Ramos (cell line): ENCODE measurements around the gene IGLL1.

Source experiments
- in situ Hi-C: fragments of 300-500 bp; cut with MboI; formaldehyde crosslinking; loops from one replicate; pipeline ENCODE4 v1.14.3; 2022; ENCODE audit warnings: low sequenced_read_pairs; ENCODE audit not compliant: unreplicated experiment

The IGLL1 gene

DNA sequence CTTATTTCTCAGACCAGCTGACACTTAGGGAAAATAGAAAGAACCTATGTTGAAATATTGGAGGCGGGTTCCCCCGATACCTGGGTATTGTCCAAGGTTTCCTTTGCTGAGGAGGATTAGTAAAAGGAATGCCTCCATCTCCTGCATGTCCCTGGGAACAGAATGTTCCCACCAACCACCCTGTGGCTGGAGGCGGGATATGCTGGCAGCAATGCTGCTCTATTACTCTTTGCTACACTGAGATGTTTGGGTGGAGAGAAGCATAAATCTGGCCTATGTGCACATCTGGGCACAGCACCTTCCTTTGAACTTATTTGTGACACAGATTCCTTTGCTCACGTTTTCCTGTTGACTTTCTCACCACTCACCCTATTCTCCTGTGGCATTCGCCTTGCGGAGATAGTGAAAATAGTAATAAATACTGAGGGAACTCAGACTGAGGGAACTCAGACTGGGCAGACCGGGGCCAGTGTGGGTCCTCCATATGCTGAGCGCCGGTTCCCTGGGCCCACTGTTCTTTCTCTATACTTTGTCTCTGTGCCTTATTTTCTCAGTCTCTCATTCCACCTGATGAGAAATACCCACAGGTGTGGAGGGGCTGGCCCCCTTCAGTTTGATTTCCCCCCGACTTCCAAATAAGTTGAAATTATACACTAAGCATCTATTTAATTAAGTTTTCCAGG is 32.1 kb downstream of the IGLL1 start:
- in situ Hi-C loops: loop anchor here (10.0 to 25.0 kb wide), 5 partner anchors 47 to 386 kb away; partner anchors contain the start of genes C22orf15, CHCHD10 and SLC2A11

DNA sequence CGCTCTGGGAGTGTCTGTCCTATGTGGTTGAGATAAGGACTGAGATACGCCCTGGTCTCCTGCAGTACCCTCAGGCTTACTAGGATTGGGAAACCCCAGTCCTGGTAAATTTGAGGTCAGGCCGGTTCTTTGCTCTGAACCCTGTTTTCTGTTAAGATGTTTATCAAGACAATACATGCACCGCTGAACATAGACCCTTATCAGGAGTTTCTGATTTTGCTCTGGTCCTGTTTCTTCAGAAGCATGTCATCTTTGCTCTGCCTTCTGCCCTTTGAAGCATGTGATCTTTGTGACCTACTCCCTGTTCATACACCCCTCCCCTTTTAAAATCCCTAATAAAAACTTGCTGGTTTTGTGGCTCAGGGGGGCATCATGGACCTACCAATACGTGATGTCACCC is 32.7 kb downstream of the IGLL1 start:
- in situ Hi-C loops: loop anchor here (10.0 to 25.0 kb wide), 5 partner anchors 47 to 385 kb away; partner anchors contain the start of genes C22orf15, CHCHD10 and SLC2A11

DNA sequence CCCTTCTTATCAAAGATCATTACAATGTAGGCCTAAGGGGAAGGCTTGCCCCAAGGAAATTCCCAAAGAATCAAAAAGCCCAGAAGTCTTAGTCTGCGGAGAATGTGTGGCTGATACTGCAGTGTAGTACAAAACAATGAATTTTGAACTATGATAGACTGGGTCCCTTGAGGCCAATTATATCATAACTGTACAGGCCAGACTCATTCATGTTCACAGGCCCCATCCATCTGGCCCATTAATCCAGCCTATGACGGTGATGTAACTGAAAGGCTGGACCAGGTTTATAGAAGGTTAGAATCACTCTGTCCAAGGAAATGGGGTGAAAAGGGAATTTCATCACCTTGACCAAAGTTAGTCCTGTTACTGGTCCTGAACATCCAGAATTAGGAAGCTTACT is 35.2 kb downstream of the IGLL1 start:
- in situ Hi-C loops: loop anchor here (10.0 to 25.0 kb wide), 5 partner anchors 50 to 383 kb away; partner anchors contain the start of genes C22orf15, CHCHD10 and SLC2A11

DNA sequence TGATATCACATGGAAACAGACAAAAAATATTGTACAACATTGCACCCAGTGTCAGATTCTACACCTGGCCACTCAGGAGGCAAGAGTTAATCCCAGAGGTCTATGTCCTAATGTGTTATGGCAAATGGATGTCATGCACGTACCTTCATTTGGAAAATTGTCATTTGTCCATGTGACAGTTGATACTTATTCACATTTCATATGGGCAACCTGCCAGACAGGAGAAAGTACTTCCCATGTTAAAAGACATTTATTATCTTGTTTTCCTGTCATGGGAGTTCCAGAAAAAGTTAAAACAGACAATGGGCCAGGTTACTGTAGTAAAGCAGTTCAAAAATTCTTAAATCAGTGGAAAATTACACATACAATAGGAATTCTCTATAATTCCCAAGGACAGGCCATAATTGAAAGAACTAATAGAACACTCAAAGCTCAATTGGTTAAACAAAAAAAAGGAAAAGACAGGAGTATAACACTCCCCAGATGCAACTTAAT is 36.5 kb downstream of the IGLL1 start:
- in situ Hi-C loops: loop anchor here (10.0 to 25.0 kb wide), 5 partner anchors 51 to 381 kb away; partner anchors contain the start of genes C22orf15, CHCHD10 and SLC2A11

DNA sequence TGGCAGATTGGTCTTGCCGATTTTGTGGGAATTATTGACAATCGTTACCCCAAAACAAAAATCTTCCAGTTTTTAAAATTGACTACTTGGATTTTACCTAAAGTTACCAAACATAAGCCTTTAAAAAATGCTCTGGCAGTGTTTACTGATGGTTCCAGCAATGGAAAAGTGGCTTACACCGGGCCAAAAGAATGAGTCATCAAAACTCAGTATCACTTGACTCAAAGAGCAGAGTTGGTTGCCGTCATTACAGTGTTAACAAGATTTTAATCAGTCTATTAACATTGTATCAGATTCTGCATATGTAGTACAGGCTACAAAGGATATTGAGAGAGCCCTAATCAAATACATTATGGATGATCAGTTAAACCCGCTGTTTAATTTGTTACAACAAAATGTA is 37.2 kb downstream of the IGLL1 start:
- in situ Hi-C loops: loop anchor here (10.0 to 25.0 kb wide), 5 partner anchors 52 to 381 kb away; partner anchors contain the start of genes C22orf15, CHCHD10 and SLC2A11

DNA sequence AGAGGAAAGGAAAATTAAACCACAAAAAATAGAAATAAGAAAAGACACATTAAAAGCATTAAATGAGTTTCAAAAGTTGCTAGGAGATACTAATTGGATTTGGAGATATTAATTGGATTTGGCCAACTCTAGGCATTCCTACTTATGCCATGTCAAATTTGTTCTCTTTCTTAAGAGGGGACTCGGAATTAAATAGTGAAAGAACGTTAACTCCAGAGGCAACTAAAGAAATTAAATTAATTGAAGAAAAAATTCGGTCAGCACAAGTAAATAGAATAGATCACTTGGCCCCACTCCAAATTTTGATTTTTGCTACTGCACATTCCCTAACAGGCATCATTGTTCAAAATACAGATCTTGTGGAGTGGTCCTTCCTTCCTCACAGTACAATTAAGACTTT is 37.7 kb downstream of the IGLL1 start:
- in situ Hi-C loops: loop anchor here (10.0 to 25.0 kb wide), 5 partner anchors 52 to 380 kb away; partner anchors contain the start of genes C22orf15, CHCHD10 and SLC2A11

DNA sequence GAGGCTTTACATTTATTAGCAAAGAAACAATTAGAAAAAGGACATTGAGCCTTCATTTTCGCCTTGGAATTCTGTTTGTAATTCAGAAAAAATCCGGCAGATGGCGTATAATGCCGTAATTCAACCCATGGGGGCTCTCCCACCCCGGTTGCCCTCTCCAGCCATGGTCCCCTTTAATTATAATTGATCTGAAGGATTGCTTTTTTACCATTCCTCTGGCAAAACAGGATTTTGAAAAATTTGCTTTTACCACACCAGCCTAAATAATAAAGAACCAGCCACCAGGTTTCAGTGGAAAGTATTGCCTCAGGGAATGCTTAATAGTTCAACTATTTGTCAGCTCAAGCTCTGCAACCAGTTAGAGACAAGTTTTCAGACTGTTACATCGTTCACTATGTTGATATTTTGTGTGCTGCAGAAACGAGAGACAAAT is 38.2 kb downstream of the IGLL1 start:
- in situ Hi-C loops: loop anchor here (10.0 to 25.0 kb wide), 5 partner anchors 53 to 380 kb away; partner anchors contain the start of genes C22orf15, CHCHD10 and SLC2A11

DNA sequence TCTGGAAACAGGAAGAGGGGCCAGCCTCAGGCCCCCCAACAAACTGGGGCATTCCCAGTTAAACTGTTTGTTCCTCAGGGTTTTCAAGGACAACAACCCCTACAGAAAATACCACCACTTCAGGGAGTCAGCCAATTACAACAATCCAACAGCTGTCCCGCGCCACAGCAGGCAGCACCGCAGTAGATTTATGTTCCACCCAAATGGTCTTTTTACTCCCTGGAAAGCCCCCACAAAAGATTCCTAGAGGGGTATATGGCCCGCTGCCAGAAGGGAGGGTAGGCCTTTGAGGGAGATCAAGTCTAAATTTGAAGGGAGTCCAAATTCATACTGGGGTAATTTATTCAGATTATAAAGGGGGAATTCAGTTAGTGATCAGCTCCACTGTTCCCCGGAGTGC is 39.3 kb downstream of the IGLL1 start:
- in situ Hi-C loops: loop anchor here (10.0 to 25.0 kb wide), 5 partner anchors 54 to 379 kb away; partner anchors contain the start of genes C22orf15, CHCHD10 and SLC2A11

DNA sequence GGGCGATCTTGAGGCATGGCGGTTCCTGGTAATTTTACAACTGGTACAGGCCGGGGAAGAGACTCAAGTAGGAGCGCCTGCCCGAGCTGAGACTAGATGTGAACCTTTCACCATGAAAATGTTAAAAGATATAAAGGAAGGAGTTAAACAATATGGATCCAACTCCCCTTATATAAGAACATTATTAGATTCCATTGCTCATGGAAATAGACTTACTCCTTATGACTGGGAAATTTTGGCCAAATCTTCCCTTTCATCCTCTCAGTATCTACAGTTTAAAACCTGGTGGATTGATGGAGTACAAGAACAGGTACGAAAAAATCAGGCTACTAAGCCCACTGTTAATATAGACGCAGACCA is 40.3 kb downstream of the IGLL1 start:
- in situ Hi-C loops: loop anchor here (10.0 to 25.0 kb wide), 6 partner anchors 55 to 378 kb away; partner anchors contain the start of genes C22orf15, CHCHD10 and SLC2A11

DNA sequence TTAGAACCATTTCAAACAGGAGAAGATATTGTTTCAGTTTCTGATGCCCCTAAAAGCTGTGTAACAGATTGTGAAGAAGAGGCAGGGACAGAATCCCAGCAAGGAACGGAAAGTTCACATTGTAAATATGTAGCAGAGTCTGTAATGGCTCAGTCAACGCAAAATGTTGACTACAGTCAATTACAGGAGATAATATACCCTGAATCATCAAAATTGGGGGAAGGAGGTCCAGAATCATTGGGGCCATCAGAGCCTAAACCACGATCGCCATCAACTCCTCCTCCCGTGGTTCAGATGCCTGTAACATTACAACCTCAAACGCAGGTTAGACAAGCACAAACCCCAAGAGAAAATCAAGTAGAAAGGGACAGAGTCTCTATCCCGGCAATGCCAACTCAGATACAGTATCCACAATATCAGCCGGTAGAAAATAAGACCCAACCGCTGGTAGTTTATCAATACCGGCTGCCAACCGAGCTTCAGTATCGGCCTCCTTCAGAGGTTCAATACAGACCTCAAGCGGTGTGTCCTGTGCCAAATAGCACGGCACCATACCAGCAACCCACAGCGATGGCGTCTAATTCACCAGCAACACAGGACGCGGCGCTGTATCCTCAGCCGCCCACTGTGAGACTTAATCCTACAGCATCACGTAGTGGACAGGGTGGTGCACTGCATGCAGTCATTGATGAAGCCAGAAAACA is 40.8 kb downstream of the IGLL1 start:
- in situ Hi-C loops: loop anchor here (10.0 to 25.0 kb wide), 3 partner anchors 124 to 377 kb away; no protein-coding TSS in a partner anchor

DNA sequence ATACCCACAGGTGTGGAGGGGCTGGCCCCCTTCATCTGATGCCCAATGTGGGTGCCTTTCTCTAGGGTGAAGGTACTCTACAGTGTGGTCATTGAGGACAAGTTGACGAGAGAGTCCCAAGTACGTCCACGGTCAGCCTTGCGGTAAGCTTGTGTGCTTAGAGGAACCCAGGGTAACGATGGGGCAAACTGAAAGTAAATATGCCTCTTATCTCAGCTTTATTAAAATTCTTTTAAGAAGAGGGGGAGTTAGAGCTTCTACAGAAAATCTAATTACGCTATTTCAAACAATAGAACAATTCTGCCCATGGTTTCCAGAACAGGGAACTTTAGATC is 41.4 kb downstream of the IGLL1 start:
- in situ Hi-C loops: loop anchor here (10.0 to 25.0 kb wide), 3 partner anchors 124 to 376 kb away; no protein-coding TSS in a partner anchor

DNA sequence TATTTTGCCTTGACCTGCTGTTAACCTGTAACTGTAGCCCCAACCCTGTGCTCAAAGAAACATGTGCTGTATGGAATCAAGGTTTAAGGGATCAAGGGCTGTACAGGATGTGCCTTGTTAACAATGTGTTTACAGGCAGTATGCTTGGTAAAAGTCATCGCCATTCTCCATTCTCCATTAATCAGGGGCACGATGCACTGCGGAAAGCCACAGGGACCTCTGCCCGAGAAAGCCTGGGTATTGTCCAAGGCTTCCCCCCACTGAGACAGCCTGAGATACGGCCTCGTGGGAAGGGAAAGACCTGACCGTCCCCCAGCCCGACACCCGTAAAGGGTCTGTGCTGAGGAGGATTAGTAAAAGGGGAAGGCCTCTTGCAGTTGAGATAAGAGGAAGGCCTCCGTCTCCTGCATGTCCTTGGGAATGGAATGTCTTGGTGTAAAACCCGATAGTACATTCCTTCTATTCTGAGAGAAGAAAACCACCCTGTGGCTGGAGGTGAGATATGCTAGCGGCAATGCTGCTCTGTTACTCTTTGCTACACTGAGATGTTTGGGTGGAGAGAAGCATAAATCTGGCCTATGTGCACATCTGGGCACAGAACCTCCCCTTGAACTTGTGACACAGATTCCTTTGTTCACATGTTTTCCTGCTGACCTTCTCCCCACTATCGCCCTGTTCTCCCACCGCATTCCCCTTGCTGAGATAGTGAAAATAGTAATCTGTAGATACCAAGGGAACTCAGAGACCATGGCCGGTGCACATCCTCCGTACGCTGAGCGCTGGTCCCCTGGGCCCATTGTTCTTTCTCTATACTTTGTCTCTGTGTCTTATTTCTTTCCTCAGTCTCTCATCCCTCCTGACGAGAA is 42.0 kb downstream of the IGLL1 start:
- in situ Hi-C loops: loop anchor here (10.0 to 25.0 kb wide), 3 partner anchors 123 to 376 kb away; no protein-coding TSS in a partner anchor

DNA sequence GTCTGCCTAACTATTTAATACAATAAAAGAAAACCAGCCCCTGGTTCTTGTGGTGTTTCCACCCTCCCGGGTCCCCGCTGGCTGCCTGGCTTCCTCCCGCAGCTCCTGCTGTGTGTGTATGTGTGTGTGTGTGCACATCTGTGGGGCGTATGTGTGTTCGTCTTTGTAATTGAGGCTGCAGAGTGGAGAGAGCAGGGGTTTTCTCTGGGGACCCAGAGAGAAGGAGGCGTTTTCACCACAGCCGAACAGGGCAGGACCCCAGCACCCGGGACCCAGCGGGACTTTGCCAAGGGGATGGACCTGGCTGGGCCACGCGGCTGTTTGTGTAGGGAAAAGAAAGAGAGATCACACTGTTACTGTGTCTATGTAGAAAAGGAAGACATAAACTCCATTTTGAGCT is 42.7 kb downstream of the IGLL1 start:
- in situ Hi-C loops: loop anchor here (10.0 to 25.0 kb wide), 3 partner anchors 123 to 375 kb away; no protein-coding TSS in a partner anchor

DNA sequence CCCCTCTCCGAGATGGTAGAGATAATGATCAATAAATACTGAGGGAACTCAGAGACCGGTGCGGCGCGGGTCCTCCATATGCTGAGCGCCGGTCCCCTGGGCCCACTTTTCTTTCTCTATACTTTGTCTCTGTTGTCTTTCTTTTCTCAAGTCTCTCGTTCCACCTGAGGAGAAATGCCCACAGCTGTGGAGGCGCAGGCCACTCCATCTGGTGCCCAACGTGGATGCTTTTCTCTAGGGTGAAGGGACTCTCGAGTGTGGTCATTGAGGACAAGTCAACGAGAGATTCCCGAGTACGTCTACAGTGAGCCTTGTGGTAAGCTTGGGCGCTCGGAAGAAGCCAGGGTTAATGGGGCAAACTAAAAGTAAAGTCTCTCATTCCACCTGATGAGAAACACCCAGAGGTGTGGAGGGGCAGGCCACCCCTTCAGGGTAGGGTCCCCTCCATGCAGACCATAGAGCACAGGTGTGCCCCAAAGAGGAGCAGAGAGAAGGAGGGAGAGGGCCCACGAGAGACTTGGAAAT is 43.2 kb downstream of the IGLL1 start:
- in situ Hi-C loops: loop anchor here (10.0 to 25.0 kb wide), 3 partner anchors 122 to 375 kb away; no protein-coding TSS in a partner anchor

DNA sequence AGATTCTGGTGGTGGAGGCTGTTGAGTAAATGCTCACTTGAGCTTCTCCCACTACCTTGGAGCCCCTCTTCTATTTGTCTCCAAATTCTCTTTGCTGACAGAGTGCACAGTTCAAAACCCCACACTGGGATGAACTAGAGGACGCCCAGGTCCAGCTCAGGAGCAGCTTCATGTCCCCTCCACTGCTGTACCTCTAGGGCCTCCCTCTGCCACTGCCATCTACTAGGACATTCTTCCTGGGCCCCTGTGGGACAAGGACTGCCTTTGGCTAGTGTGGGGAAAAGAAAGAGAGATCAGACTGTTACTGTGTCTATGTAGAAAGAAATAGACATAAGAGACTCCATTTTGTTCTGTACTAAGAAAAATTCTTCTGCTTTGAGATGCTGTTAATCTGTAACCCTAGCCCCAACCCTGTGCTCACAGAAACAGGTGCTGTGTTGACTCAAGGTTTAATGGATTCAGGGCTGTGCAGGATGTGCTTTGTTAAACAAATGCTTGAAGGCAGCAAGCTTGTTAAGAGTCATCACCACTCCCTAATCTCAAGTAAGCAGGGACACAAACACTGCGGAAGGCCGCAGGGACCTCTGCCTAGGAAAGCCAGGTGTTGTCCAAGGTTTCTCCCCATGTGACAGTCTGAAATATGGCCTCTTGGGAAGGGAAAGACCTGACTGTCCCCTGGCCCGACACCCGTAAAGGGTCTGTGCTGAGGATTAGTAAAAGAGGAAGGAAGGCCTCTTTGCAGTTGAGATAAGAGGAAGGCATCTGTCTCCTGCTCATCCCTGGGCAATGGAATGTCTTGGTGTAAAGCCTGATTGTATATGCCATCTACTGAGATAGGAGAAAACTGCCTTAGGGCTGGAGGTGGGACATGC is 44.1 kb downstream of the IGLL1 start:
- in situ Hi-C loops: loop anchor here (10.0 to 25.0 kb wide), 3 partner anchors 121 to 374 kb away; no protein-coding TSS in a partner anchor

DNA sequence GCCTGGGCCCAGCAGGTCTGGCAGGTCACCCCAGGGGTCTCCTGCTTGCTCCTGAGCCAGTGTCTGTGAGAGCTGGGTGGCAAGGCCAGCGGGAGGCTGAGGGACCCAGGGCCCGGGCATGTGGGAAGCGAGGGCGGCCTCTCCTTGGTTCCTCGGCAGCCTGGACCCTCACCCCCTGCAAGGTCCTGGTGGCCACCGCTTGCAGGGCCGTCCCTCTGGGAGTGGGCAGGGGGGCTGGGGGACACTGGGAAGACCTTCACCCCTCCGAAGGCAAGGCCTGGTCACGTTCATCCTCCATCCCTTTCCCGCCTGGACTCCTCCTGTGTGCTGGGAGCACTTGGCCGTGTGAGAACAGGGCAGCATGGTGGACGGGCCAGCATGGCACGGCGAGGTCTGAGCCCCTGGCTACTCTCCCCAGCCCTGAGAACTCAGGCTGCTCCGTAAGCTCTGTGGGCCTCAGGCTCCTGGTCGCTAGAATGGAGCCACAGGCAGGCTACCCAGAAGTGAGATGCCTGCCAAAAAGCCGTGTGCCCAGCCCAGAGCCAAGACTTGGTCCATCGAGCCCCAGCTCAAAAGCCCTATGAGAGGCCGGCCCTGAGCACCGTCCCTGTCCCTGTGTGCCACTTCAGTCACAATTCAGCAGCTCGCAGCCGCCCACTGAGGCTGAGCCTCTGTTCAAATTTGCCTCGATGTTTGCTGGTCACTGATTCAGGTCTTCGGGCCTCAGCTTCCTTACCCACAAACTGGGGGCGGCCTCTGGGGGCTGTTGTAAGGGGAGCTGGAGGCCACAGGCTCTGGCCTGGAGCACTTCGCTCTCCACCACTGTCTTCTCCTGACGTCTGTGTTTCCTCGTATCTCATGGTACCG is 45.0 kb downstream of the IGLL1 start:
- in situ Hi-C loops: loop anchor here (10.0 to 25.0 kb wide), 3 partner anchors 120 to 373 kb away; no protein-coding TSS in a partner anchor

DNA sequence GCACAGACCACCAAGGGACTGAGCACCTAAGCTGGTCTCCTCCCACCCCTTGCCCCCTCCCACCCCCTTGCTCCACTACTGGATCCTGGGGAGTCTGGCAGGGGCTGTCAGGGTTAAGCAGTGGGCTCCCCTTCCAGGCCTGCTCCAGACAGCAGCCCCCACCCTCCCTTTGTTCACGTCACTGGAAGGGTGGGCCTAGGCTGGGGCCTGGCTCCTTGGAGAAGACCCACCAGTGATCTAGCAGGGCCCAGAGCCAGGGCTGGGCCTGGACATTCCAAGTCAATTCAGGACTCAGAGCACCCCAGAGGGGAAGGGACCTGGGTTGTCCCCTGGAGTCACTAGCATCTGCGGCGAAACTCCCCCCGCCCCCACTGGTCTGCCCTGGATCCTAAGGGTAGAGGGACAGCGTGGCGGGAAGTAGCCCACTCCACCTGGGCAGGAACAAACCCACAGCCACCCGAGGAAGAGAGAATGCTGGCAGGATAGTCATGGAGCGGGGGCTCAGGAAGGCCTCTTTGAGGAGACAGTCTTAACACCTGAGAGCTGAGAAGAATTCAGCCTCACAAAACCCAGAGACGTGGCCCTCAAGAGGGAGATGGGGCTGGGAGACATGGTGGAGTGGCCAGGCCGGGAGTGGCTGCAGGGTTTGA is 45.8 kb downstream of the IGLL1 start:
- in situ Hi-C loops: loop anchor here (10.0 to 25.0 kb wide), 3 partner anchors 120 to 372 kb away; no protein-coding TSS in a partner anchor
